HG03280 (cell line): ENCODE measurements around the gene BMP2K.
"Not testable (repeated sequence)": the region's sequence is repeated elsewhere in the genome, so short reads cannot be mapped to it uniquely, and the experiment has no call there.

ENCODE experiments used
- ATAC-seq: cut with Tn5 transposase; IDR thresholded peaks from one replicate; pipeline ENCODE4 v1.9.1; 2021; ENCODE audit warnings: mild to moderate bottlenecking, moderate library complexity; ENCODE audit not compliant: unreplicated experiment

Gene BMP2K

GRCh38 chr4:78846258-78846657 lies 70.1 kb downstream of the BMP2K start:
- ATAC-seq, result no peak

- ATAC-seq, result no peak
Observed at GRCh38 chr4:78862314-78862737, 86.2 kb downstream of the BMP2K start.

- ATAC-seq, result no peak
Observed at GRCh38 chr4:78863254-78863869, 87.2 kb downstream of the BMP2K start.

- no peak for ATAC-seq
Observed at GRCh38 chr4:78863991-78864390, 87.8 kb downstream of the BMP2K start.

- ATAC-seq, result peak; percentile 71
Observed at GRCh38 chr4:78864405-78865024, 88.4 kb downstream of the BMP2K start.

- ATAC-seq, result no peak
Observed at GRCh38 chr4:78865451-78865850, 89.3 kb downstream of the BMP2K start.

- ATAC-seq, result not testable (repeated sequence)
Observed at GRCh38 chr4:78868712-78869111, 92.6 kb downstream of the BMP2K start.

- ATAC-seq, result no peak
Observed at GRCh38 chr4:78870056-78870455, 93.9 kb downstream of the BMP2K start.

GRCh38 chr4:78876568-78877320 lies 100.6 kb downstream of the BMP2K start:
- no peak for ATAC-seq

- ATAC-seq, result no peak
Observed at GRCh38 chr4:78878031-78878430, 101.9 kb downstream of the BMP2K start.

- no peak for ATAC-seq
Observed at GRCh38 chr4:78880874-78881492, 104.8 kb downstream of the BMP2K start.

GRCh38 chr4:78885598-78885997 lies 109.4 kb downstream of the BMP2K start:
- no peak for ATAC-seq

GRCh38 chr4:78889955-78890354 lies 113.8 kb downstream of the BMP2K start:
- no peak for ATAC-seq

GRCh38 chr4:78899302-78899701 lies 123.2 kb downstream of the BMP2K start:
- ATAC-seq, result no peak

GRCh38 chr4:78901882-78902281 lies 125.7 kb downstream of the BMP2K start:
- no peak for ATAC-seq

GRCh38 chr4:78902298-78902697 lies 126.1 kb downstream of the BMP2K start:
- ATAC-seq, result no peak

GRCh38 chr4:78904143-78904542 lies 128.0 kb downstream of the BMP2K start:
- ATAC-seq, result no peak

- ATAC-seq, result no peak
Observed at GRCh38 chr4:78907638-78908037, 131.5 kb downstream of the BMP2K start.

GRCh38 chr4:78908974-78909373 lies 132.8 kb downstream of the BMP2K start:
- ATAC-seq, result not testable (repeated sequence)

GRCh38 chr4:78910612-78911011 lies 134.5 kb downstream of the BMP2K start:
- no peak for ATAC-seq

- ATAC-seq, result no peak
Observed at GRCh38 chr4:78922207-78922606, 146.1 kb downstream of the BMP2K start.
